GM12878 (cell line): Measurements from ENCODE around the gene ADGRV1. TPM values are rescaled to one million over a fixed set of nuclear protein-coding genes. Genes with fewer than 3 reads are reported as not detected.

Source experiments
- ATAC-seq: fragments of 200-7000 bp; cut with Tn5 transposase; 3 replicates; pipeline ENCODE4 v1.9.1; 2020; ENCODE audit warnings: mild to moderate bottlenecking, moderate library complexity
- BruUV-seq: library from RNA; stranded (reverse); fragments of 400-500 nt; replicated peaks from 2 replicates; lab custom pipeline; 2021; lab: Mats Ljungman, UMichigan
- CTCF ChIA-PET: fragments of 300-600 bp; sonication (Branson Sonifier 250); formaldehyde crosslinking; extraction: SDS; loops from one replicate; lab custom pipeline; 2021; ENCODE audit warnings: inconsistent platforms; lab: Yijun Ruan, JAX
- POLR2A ChIA-PET: fragments of 350-600 bp; formaldehyde crosslinking; extraction: SDS; loops from one replicate; lab custom pipeline; 2021; ENCODE audit warnings: inconsistent platforms; lab: Charles Lee
- RAD21 ChIA-PET: fragments of 300-600 bp; sonication (Branson Sonifier 250); formaldehyde crosslinking; loops from one replicate; lab custom pipeline; 2023; ENCODE audit warnings: antibody characterized with exemption; ENCODE audit not compliant: unreplicated experiment; lab: Charles Lee
- SMC1A ChIA-PET: fragments of 300-600 bp; sonication (Branson Sonifier 250); formaldehyde crosslinking; loops from one replicate; lab custom pipeline; 2023; ENCODE audit not compliant: unreplicated experiment, uncharacterized antibody; lab: Charles Lee
- DNase-seq: peaks from one replicate; pipeline ENCODE4 v3.0.0-alpha.2; 2011; ENCODE audit warnings: low read depth, low spot score
- FAIRE-seq: peaks from 3 replicates; lab custom pipeline; 2011; peaks lifted over from hg19 to GRCh38; lab: Jason Lieb, UNC
- H2AFZ ChIP-seq: 2 replicates; pipeline ENCODE4 v1.6.0; 2011; ENCODE audit warnings: low read depth, low read length, control low read depth; ENCODE audit not compliant: control insufficient read depth
- H3K27ac ChIP-seq: 2 replicates; pipeline ENCODE4 v1.5.1; 2011; ENCODE audit warnings: control low read depth; ENCODE audit not compliant: control insufficient read depth, insufficient read depth
- H3K27me3 ChIP-seq, 2 experiments: replicated peaks in 1 of 2; 2 replicates each; pipeline versions ENCODE4 v1.6.0 to v1.6.1; 2011; ENCODE audit warnings: low read length in 1 of 2; ENCODE audit not compliant: control insufficient read depth in 2 of 2, insufficient read depth in 2 of 2
- H3K36me3 ChIP-seq, 2 experiments: 2 replicates each; pipeline ENCODE4 v1.5.1; 2011; ENCODE audit warnings: low read length in 1 of 2; ENCODE audit not compliant: control insufficient read depth in 2 of 2, insufficient read depth in 2 of 2
- H3K4me1 ChIP-seq: 2 replicates; pipeline ENCODE4 v1.6.1; 2011; ENCODE audit warnings: mild to moderate bottlenecking, low read length, moderate library complexity, mixed read lengths; ENCODE audit not compliant: control insufficient read depth, insufficient read depth
- H3K4me2 ChIP-seq: 2 replicates; pipeline ENCODE4 v1.6.0; 2011; ENCODE audit warnings: control low read depth; ENCODE audit not compliant: control insufficient read depth, insufficient read depth
- H3K4me3 ChIP-seq: fragments of 200-600 bp; sonication (generic); 2 replicates; pipeline ENCODE4 v1.5.1; 2016
- H3K79me2 ChIP-seq: 2 replicates; pipeline ENCODE4 v1.6.0; 2011; ENCODE audit warnings: low read length; ENCODE audit not compliant: control insufficient read depth, insufficient read depth
- H3K9ac ChIP-seq: 2 replicates; pipeline ENCODE4 v1.8.0; 2011; ENCODE audit warnings: low read length, control low read depth, mixed read lengths; ENCODE audit not compliant: control insufficient read depth, insufficient read depth
- H3K9me3 ChIP-seq: replicated peaks from 3 replicates; pipeline ENCODE4 v1.5.1; 2011; ENCODE audit warnings: mild to moderate bottlenecking, low read length; ENCODE audit not compliant: control insufficient read depth, insufficient read depth
- H4K20me1 ChIP-seq: 2 replicates; pipeline ENCODE4 v1.6.0; 2011; ENCODE audit not compliant: control insufficient read depth, insufficient read depth
- EED ChIP-seq: sonication (generic); IDR thresholded peaks from 2 replicates; pipeline ENCODE4 v1.6.1; 2016; ENCODE audit warnings: antibody characterized with exemption, low read depth
- EP300 ChIP-seq, 2 experiments: fragments of 150-350 bp in 1 of 2; IDR thresholded peaks; 2 replicates each; pipeline ENCODE4 v1.6.1; 2011 to 2012; ENCODE audit warnings: low read depth in 2 of 2, low read length in 2 of 2, borderline replicate concordance in 1 of 2, improper control_type of control experiment in 1 of 2, inconsistent platforms in 1 of 2; ENCODE audit not compliant: control insufficient read depth in 1 of 2
- MYC ChIP-seq: IDR thresholded peaks from 2 replicates; pipeline ENCODE4 v1.6.1; 2011; ENCODE audit warnings: mild to moderate bottlenecking, low read length, moderate library complexity, inconsistent platforms; ENCODE audit not compliant: insufficient read depth, insufficient replicate concordance, insufficient read length, severe bottlenecking
- NFIC ChIP-seq: IDR thresholded peaks from 2 replicates; pipeline ENCODE4 v1.6.1; 2012; ENCODE audit warnings: low read depth, mild to moderate bottlenecking, inconsistent platforms, low read length, moderate library complexity
- POLR2AphosphoS2 ChIP-seq: IDR thresholded peaks from 2 replicates; pipeline ENCODE4 v1.6.1; 2011; ENCODE audit warnings: low read depth, mild to moderate bottlenecking, low read length, improper control_type of control experiment, moderate library complexity
- RUNX3 ChIP-seq: IDR thresholded peaks from 2 replicates; pipeline ENCODE4 v1.6.1; 2012; ENCODE audit warnings: low read length, inconsistent platforms
- SREBF2 ChIP-seq: IDR thresholded peaks from 2 replicates; pipeline ENCODE4 v1.6.1; 2012; ENCODE audit warnings: mild to moderate bottlenecking, low read length
- SUZ12 ChIP-seq: fragments of 200-600 bp; sonication (generic); IDR thresholded peaks from one replicate; pipeline ENCODE4 v1.6.1; 2018; ENCODE audit warnings: antibody characterized with exemption, mild to moderate bottlenecking; ENCODE audit not compliant: unreplicated experiment
- WRNIP1 ChIP-seq: IDR thresholded peaks from 2 replicates; pipeline ENCODE4 v1.6.1; 2011; ENCODE audit warnings: low read depth, low read length, improper control_type of control experiment, borderline replicate concordance
- ZNF207 ChIP-seq: fragments of 450-650 bp; IDR thresholded peaks from 2 replicates; pipeline ENCODE4 v1.6.1; 2014; ENCODE audit warnings: antibody characterized with exemption, mild to moderate bottlenecking, borderline replicate concordance
- ZNF274 ChIP-seq: IDR thresholded peaks from one replicate; pipeline ENCODE4 v1.8.0; 2011; ENCODE audit not compliant: insufficient read length, insufficient read depth
- WGBS: methylation state at CpG from one replicate; pipeline ENCODE4 v1.1.6; 2016; ENCODE audit warnings: low lambda C conversion rate; ENCODE audit not compliant: insufficient replicate concordance, insufficient coverage; ENCODE audit errors: missing lambda C conversion rate; 5-methylcytosine and 5-hydroxymethylcytosine counted together
- in situ Hi-C: fragments of 300-500 bp; cut with MboI; formaldehyde crosslinking; loops from 9 replicates; pipeline ENCODE4 v1.14.3; 2018; ENCODE audit warnings: mixed read lengths
- intact Hi-C: fragments of 100-400 bp; cut with micrococcal nuclease; formaldehyde crosslinking; loops from one replicate; pipeline ENCODE4 v1.14.2; 2022; ENCODE audit not compliant: unreplicated experiment
- polyA plus RNA-seq, 11 experiments: library from polyadenylated mRNA; depleted of rRNA in 4 of 11; unstranded in 6 of 11; stranded (reverse) in 5 of 11; fragments of >200 nt; fragmentation: Nextera tagmentation in 4 of 11; fragmentation: Illumina TruSeq in 1 of 11; extraction: Ambion mirVana in 4 of 11; extraction: Trizol in 1 of 11; gene quantifications; 1 replicate in 1 of 11; 2 replicates in 10 of 11; pipeline versions ENCODE4 v1.2.1 to v1.2.3, GENCODE V29; 2011 to 2016; ENCODE audit warnings: inconsistent platforms in 2 of 11, missing spikeins in 2 of 11, low read depth in 1 of 11
- total RNA-seq, 4 experiments: library from RNA; depleted of rRNA in 3 of 4; stranded (reverse); fragments of >200 nt in 3 of 4; fragmentation: Illumina TruSeq in 1 of 4; extraction: Trizol in 1 of 4; gene quantifications; 2 replicates each; pipeline versions ENCODE4 v1.2.1 to v1.2.3, GENCODE V29; 2013 to 2021
- TF ChIP-seq, protein P1 (sequence below): IDR thresholded peaks from 2 replicates; pipeline ENCODE4 v1.6.1; 2012; ENCODE audit warnings: low read depth, low read length, improper control_type of control experiment

ADGRV1 gene
- total and polyA plus RNA-seq, 10 of the 15 experiments (the other 5 are each of a cell fraction or from before 2014, with no cell fraction given): 0.04 to 8.1 (median 0.16) TPM; not detected in 1

DNA sequence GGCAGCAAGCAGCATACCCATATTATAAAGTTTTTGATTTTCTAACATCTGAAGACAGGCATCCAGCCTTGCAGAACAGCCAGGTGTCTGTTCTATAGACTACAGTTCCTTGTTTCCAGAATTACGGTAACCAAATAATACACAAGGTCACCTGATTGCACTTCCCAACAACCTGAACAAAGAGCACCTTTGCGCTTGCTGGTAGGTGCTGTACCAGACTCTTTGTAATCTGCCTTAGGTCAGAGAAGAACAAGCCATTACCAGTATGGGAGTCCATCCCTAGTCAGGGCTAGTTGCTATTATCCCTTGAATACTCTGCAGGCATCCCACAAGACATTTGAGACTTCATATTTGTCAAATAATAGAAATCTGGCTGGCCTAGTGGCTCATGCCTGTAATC, 568.3 kb downstream of the ADGRV1 start:
- DNase-seq (no peak), FAIRE-seq (no peak), ATAC-seq (no peak)
- H3K4me1 ChIP-seq: no peaks in the 10 kb centered on the region
- intact Hi-C loops: no loop called here
- SMC1A ChIA-PET: interaction anchor here (1.2 kb wide), 1 partner anchor 17 kb away, joined by 3 read pairs; no protein-coding TSS in a partner anchor
- no peaks in the 10 kb centered on the region for H3K36me3 ChIP-seq
- no peaks in the 10 kb centered on the region for H3K27me3 ChIP-seq
- RAD21 ChIA-PET: no interaction called here
- BruUV-seq: no TSS peak
- no peaks in the 10 kb centered on the region for H4K20me1 ChIP-seq
- CTCF ChIA-PET: interaction anchor here (1.2 to 1.8 kb wide), 2 partner anchors 17 to 258 kb away, joined by 4 to 6 read pairs; no protein-coding TSS in a partner anchor
- no peak overlapping the region for H3K9ac ChIP-seq
- TF ChIP-seq, protein P1, sequence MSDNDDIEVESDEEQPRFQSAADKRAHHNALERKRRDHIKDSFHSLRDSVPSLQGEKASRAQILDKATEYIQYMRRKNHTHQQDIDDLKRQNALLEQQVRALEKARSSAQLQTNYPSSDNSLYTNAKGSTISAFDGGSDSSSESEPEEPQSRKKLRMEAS: no peak
- TF ChIP-seq, all 136 proteins: peak for 0
- no peak overlapping the region for H2AFZ ChIP-seq
- in situ Hi-C loops: no loop called here
- H3K27ac ChIP-seq: no peak overlapping the region
- no peak overlapping the region for H3K4me2 ChIP-seq
- POLR2A ChIA-PET: interaction anchor here (0.6 kb wide), 1 partner anchor 24 kb away, joined by 4 read pairs; no protein-coding TSS in a partner anchor
- no peaks in the 10 kb centered on the region for H3K9me3 ChIP-seq
- WGBS: 65% methylated on average over 2 of the region's 2 CpGs
- H3K4me3 ChIP-seq: no peak overlapping the region
- H3K79me2 ChIP-seq: no peaks in the 10 kb centered on the region

DNA sequence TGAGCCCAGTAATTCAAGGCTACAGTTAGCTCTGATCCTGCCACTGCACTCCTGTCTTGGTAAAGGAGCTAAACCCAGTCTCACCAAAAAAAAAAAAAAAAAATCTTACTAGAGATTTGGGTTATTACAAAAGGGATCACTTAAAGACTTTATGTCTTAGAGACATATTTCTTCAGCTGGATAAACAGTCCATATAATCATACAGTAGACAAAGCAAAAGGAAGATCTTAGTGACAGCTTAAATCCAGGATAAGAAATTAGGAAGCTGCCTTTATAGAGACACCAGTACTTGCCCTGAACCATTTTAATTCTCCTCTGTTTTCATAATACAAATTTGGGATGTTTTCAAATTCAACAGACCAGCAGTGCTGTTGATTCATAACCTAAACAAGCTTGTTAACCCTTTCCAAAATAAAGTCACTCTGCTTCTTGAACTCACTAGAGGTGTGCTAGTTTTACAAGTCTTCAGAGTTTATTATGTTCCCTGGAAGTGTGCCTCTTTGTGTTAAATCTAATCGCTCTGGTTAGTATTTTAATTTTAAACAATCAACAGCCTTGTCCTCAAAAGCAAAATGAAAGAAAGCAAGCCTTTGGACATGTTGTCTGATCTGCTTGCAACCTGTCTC, 569.0 kb downstream of the ADGRV1 start:
- ChIA-PET POLR2A (interaction anchor here (0.6 kb wide), 1 partner anchor 23 kb away, joined by 4 read pairs; no protein-coding TSS in a partner anchor), SMC1A (interaction anchor here (0.6 to 1.3 kb wide), 5 partner anchors 9 to 90 kb away, joined by 3 to 5 read pairs (median 4); no protein-coding TSS in a partner anchor), RAD21 (interaction anchor here (0.9 kb wide), 1 partner anchor 258 kb away, joined by 3 read pairs; no protein-coding TSS in a partner anchor), CTCF (interaction anchor here (1.2 to 1.8 kb wide), 2 partner anchors 17 to 257 kb away, joined by 4 to 6 read pairs; no protein-coding TSS in a partner anchor)
- ATAC-seq (no peak), FAIRE-seq (no peak), DNase-seq (no peak)
- H3K4me1 ChIP-seq: no peaks in the 10 kb centered on the region
- no peaks in the 10 kb centered on the region for H3K9me3 ChIP-seq
- in situ Hi-C loops: no loop called here
- H3K9ac ChIP-seq: no peak overlapping the region
- intact Hi-C loops: no loop called here
- H3K27ac ChIP-seq: no peak overlapping the region
- H3K4me2 ChIP-seq: no peak overlapping the region
- H4K20me1 ChIP-seq: no peaks in the 10 kb centered on the region
- TF ChIP-seq SREBF2 (no peak), POLR2AphosphoS2 (no peak), ZNF207 (no peak), EP300 (IDR thresholded peaks at IDR 0.05; ENCODE audit: borderline replicate concordance in 1 of 2, control insufficient read depth in 1 of 2, low read depth in 2 of 2, low read length in 2 of 2) (no peak), MYC (no peak), RUNX3 (no peak), WRNIP1 (no peak), ZNF274 (no peak), SUZ12 (no peak), EED (no peak), NFIC (no peak)
- H3K36me3 ChIP-seq: no peaks in the 10 kb centered on the region
- BruUV-seq: no TSS peak
- H2AFZ ChIP-seq: no peak overlapping the region
- WGBS: 10% methylated on average over 1 of the region's 1 CpG
- H3K27me3 ChIP-seq: no peaks in the 10 kb centered on the region
- no peak overlapping the region for H3K4me3 ChIP-seq
- no peaks in the 10 kb centered on the region for H3K79me2 ChIP-seq
